GM19023 (cell line): ENCODE data around the gene AZIN2.

Experiments
- ATAC-seq: cut with Tn5 transposase; IDR thresholded peaks from one replicate; pipeline ENCODE4 v1.9.1; 2021; ENCODE audit warnings: mild to moderate bottlenecking, moderate library complexity; ENCODE audit not compliant: unreplicated experiment

Gene AZIN2

DNA sequence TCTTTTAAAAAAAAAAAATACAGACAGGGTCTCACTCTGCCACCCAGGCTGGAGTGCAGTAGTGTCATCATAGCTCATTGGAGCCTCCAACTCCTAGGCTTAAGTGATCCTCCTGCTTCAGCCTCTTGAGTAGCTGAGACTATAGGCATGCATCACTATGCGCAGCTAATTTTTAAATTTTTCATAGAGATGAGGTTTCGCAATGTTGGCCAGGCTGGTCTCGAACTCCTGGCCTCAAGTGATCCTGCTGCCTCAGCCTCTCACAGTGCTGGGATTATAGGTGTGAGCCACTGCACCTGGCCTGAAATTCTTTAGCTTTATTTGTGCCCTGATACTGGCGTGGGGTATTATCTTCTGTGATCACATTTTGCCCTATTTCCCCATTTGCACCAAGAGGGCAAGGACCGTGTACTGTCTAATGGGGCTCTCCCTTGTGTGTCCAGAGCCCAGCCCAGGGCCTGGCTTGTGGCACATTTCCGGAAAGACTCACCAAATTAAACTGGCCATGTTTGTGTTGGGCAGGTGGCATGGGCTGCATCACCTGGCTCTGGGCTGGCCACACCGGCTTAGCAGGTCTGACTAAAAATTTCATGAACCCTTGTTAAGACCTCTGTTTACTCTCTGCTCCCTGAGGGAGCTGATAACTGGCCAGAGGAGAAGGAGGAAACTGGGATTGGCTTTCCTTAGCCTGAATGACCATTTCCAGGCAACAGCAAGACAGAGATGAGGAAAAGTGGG, 68.7 kb downstream of the AZIN2 start:
- ATAC-seq, result no peak

DNA sequence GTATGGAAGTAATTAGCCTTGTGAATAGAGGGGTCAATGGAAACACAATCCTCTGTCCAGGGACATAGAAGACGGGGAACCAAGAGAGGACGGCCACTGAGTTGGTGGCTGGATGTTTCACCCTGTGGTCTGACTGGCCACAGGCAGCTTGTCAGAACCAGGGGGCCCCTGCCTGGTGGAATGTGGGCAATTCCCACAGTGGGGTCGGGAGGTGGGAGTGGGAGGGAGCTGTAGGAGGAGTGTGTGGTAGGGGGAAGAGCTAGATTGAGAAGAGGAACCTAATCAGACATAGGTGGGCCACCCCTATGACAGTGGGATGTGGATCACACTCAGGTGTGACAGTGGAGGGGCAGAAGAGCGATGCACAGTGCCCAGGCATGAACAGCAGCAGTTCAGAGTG, 69.6 kb downstream of the AZIN2 start:
- no peak for ATAC-seq

- ATAC-seq, result no peak
These were observed 70.2 kb downstream of the AZIN2 start for GRCh38 chr1:33151116-33151515.

- ATAC-seq, result no peak
These were observed 71.9 kb downstream of the AZIN2 start for GRCh38 chr1:33152685-33153432.

GRCh38 chr1:33153650-33154049, 72.7 kb downstream of the AZIN2 start:
- ATAC-seq, result no peak

DNA sequence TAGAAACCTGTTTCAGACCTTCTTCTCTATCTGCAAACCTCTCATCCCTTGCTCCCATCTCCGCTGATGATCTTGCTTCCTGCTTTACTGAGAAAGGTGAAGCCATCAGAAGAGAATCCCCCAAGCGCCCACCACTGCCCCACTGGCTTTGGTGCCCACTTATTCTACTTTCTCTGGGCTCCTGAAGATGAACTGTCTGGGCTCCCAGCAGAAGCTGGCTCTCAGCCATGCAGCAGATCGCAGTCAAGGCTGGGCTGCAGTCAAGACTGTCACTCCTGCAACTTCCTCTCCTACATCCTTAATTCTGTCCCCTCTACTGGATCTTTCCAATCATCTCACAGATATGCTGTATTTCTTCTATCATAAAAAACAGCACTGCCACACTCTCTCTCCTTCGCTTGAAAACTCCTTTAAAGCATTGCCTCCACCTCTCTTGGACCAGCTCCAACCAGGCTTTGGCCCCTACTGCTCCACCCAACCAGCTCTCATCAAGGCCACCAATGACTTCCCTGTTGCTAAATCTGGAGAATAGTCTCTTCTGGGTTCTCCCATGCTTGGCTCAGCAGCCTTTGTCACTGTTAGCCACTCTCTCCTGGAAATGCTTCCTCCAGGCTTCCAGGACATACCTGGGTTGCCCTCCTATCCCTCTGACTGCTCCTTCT, 75.1 kb downstream of the AZIN2 start:
- no peak for ATAC-seq

GRCh38 chr1:33157131-33157530, 76.2 kb downstream of the AZIN2 start:
- ATAC-seq, result no peak

DNA sequence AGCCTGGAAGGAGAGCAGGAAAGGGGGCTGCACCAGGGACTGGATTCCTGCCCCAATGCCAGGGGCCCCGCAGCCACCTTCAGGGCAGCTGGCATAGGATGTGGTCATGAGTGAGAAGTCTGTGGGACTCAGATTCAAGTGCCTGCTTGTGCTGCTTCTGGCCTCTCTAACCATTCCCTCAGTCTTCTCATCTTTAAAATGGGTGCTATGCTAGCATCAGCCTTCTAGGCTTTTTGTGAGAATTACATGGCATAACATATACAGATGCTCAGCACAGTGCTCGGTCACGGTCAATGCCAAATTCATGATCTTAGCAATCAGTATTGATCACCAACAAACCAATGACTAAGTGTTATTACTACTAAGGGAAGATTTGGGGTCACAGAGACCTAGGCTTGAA, 77.4 kb downstream of the AZIN2 start:
- no peak for ATAC-seq

DNA sequence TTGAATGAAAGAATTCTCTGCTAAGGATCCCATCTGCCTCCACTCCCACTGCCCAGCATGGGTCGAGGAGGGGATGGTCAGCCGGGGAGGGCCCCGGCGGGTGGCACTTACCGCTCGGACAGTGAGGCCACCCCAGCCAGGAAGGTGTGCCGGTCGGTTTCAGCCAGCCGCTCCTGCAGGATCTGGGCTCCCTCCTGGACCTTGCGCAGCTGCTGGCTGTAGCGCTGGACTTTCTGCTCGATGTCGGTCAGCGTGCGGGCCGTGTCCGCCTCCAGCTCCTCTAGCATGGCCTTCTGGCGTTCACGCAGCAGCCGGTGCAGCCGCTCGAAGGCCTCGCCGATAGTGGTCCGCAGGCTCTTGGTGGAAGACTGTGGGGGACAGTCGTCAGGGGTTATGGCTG, 78.6 kb downstream of the AZIN2 start:
- ATAC-seq, result no peak

DNA sequence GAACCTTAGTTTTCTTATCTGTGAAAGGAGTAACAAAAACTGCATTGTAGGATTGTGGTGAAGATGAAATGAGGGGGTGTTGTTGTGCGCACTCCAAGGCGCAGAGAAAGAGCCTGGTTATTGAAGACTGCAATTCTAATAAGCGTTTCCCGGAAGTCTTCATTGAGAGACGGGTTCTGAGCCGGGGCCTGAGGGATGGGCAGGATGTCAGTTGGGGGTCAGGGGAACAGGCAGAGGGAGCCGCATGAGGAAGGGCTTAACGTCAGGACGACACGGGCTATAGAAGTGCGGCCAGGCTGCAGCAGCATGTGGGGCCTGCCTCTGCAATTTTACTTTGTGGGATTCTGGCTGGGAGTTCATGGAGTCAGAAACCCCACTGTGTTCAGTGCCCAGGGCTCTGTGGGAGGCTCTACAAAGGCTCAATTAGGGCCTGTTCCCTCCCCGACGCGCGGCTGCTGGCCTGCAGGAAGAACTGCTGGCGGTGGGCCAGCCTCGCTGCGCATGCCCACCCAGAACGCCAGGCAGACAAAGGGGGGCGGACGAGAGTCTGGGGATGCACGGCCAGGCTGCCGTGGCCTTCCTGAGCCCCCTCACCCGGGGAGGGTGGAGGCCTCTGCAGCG, 80.2 kb downstream of the AZIN2 start:
- no peak for ATAC-seq

- no peak for ATAC-seq
These were observed 81.2 kb downstream of the AZIN2 start for GRCh38 chr1:33162141-33162540.

DNA sequence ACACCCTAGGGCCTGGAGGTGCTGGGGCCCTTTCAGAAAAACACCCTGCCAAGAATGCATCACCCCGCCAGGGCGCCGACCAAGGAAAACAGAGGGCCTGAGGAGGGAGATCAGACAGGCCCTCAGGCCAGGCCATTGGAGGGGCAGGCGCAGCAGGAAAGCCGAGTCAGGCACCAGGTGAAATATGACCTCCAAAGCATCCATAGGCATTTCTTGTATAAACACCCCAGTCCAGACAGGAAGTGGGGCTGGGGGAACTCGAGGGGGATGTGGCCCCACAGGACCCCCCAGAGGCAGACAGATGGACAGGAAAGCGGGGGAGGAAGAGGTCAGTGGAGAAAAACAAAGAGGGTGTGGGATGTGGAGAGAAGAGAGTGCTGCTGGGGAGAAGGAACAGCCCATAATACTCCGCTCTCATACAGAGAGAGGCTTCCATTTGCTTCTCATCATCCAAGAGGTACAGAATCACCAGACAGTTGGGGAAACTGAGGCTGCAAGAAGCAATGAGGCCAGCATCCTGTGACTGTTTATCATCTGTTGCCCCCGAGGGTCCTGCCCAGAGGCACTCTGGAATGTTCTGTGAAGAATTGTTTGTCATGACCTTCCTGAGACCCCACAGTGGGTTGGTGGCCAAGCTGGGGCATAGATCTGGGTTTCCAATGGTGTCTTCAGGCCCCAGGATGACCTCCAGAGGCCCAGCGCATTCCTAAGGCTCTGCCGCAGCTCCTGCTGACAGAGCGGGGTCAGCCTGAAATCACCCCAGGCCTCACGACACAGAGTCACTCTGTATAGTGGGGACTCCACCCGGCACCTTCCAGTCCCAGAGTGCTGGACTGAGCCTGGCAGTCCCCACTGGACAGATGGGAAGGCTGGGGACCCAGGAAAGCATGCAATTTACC, 82.9 kb downstream of the AZIN2 start:
- ATAC-seq, result no peak

DNA sequence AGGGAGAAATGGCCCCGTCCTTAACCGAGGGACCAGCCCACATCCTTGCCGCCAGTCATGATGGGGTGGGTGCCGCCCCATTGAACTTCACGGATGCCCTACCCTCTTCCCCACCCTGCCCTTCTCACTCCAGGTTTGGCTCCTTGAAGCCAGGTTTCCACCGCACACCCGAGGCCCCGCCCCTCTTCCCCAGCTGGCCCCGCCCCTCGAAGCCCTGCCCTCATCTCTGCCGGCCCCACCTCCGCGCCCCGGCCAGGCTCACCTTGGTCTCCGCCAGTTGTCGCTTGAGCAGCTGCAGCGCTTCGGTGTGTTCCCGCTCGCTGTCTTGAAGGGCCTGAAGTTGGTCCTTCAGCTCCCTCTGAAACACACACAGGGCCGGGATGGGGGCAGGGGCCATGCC, 84.3 kb downstream of the AZIN2 start:
- ATAC-seq, result no peak

DNA sequence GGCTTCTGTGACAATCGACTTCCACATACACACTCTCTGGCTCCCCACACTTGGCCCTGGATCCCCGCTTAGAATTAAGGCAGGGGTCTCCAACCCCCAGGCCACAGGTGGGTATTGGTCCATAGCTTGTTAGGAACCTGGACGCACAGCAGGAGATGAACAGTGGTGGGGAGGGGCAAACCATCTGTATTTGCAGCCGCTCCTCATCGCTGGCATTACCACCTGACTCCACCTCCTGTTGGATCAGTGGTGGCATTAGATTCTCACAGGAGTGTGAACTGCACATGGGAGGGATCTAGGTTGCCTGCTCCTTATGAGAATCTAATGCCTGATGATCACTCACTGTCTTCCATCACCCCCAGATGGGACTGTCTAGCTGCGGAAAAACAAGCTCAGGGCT, 84.9 kb downstream of the AZIN2 start:
- no peak for ATAC-seq

DNA sequence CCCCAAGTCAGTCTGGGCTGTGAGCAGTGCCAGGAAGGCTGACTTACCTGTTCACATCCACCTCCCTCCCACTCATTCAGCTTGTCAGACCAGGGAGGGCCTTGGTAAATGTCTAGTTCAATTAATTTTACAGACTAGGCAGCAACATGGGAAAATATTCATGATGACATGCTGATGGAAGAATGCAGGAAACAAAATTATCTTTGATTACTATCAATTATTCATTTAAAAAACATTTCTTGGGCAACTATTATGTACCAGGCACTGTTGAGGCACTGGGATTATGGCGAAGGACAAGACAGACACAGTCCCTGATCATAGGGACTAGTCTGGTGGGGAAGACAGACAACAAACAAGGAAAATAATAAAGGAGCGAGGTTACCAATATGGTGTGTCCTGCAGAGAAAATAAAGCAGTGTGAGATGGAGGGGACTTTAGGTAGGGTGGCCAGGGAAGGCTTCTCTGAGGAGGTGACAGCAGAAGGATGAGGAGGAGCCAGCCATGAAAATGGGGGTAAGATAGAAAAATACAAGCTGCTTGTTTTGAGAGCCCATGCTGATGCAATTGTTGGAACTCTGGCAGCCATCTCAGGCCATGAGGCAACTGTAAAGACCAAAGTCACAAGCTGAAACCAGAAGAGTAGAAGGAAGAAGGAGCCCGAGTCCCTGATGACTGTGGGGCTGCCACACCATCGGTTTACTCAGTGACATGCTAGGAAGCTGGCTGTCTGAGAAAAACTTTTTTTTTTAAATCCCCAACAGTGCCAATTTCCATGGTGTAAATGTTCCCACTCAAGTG, 86.9 kb downstream of the AZIN2 start:
- no peak for ATAC-seq

DNA sequence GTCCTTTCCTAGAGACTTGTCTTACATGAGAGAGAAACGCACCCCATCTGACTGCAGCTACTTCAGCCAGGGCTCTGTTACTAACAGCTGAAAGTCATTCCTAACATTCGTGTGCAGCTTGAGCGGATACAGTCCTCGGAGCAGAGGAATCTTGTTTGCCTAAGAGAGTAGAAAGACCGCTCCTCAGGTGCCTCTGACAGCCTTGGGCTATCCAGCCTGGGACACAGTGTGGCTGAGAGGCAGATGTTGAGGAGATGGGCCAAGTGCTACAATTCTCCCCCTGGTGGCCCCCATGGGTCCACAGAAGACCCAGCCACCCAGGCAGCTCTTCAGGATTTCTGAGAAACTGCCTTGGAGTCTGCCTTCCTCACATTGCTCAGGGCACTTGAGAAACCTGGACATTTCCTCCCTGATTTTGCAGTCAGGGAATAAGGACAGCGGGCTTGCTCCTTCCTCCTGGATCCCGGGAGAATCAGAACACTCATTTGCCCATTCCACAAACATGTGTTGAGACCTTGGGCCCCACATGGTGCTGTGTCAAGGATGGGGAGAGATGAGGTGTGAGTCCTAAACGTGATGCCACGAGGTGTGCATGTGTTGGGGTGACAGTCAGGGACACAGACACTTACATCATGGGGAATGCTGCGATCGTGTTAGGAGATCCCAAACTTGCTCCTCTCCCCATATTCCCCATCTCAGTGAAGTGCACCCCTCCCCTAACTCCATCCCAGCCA, 87.8 kb downstream of the AZIN2 start:
- ATAC-seq, result no peak

GRCh38 chr1:33169290-33170055, 88.5 kb downstream of the AZIN2 start:
- ATAC-seq, result no peak
